HCT116 (cell line): Measurements from ENCODE around the gene ATXN1. TPM values are rescaled to one million over a fixed set of nuclear protein-coding genes. Genes with fewer than 3 reads are reported as not detected.

ENCODE experiments used
- ATAC-seq: fragments of 200-7000 bp; cut with Tn5 transposase; 2 replicates; pipeline ENCODE4 v1.9.1; 2020; ENCODE audit warnings: mild to moderate bottlenecking, moderate library complexity
- BruUV-seq: library from RNA; stranded (reverse); fragments of 400-500 nt; replicated peaks from 2 replicates; lab custom pipeline; 2021; lab: Mats Ljungman, UMichigan
- CTCF ChIA-PET: fragments of 300-600 bp; sonication (Branson Sonifier 250); formaldehyde crosslinking; loops from one replicate; lab custom pipeline; 2021; ENCODE audit warnings: antibody characterized with exemption; lab: Charles Lee
- POLR2A ChIA-PET: fragments of 300-600, 350-600 bp; sonication (Branson Sonifier 250); formaldehyde crosslinking; loops from one replicate; lab custom pipeline; 2021; ENCODE audit warnings: antibody characterized with exemption; lab: Charles Lee
- RAD21 ChIA-PET, 2 experiments: fragments of 300-600 bp; sonication (Branson Sonifier 250); formaldehyde crosslinking; loops; one replicate each; lab custom pipeline; 2023; ENCODE audit warnings: low total read pairs in 2 of 2; ENCODE audit not compliant: uncharacterized antibody in 2 of 2, unreplicated experiment in 2 of 2, low non-redundant PET in 1 of 2; lab: Charles Lee
- DNase-seq: peaks from one replicate; pipeline ENCODE4 v3.0.0-alpha.2; 2010; ENCODE audit warnings: low read depth, low spot score
- H2AFZ ChIP-seq: fragments of 200-600 bp; shearing (Covaris generic), sonication (generic); 2 replicates; pipeline ENCODE4 v1.6.1; 2017; ENCODE audit warnings: low read depth, mixed run types, mixed read lengths, antibody characterized with exemption, low read length; ENCODE audit not compliant: poor library complexity, severe bottlenecking
- H3K27ac ChIP-seq: 2 replicates; pipeline ENCODE4 v1.5.1; 2012; ENCODE audit warnings: low read depth, low read length
- H3K27me3 ChIP-seq: fragments of 200-600 bp; sonication (generic); 2 replicates; pipeline ENCODE4 v1.6.1; 2016; ENCODE audit warnings: mixed run types, low read length, mixed read lengths; ENCODE audit not compliant: insufficient read depth
- H3K36me3 ChIP-seq, 2 experiments: fragments of 200-500 bp in 1 of 2; fragments of 200-600 bp in 1 of 2; sonication (Bioruptor generic) in 1 of 2; sonication (generic) in 1 of 2; 2 replicates each; pipeline versions ENCODE4 v1.5.1 to v1.6.1; 2014 to 2016; ENCODE audit warnings: low read length in 2 of 2, inconsistent platforms in 1 of 2, mixed read lengths in 1 of 2, mixed run types in 1 of 2; ENCODE audit not compliant: insufficient read depth in 2 of 2, control insufficient read depth in 1 of 2
- H3K4me1 ChIP-seq, 2 experiments: fragments of 200-600 bp in 1 of 2; sonication (generic) in 1 of 2; 2 replicates each; pipeline versions ENCODE4 v1.5.1 to v1.6.1; 2012 to 2017; ENCODE audit warnings: low read length in 2 of 2, inconsistent platforms in 1 of 2, mild to moderate bottlenecking in 1 of 2, mixed read lengths in 1 of 2, mixed run types in 1 of 2, moderate library complexity in 1 of 2; ENCODE audit not compliant: insufficient read depth in 2 of 2, control insufficient read depth in 1 of 2
- H3K4me2 ChIP-seq: fragments of 200-600 bp; sonication (generic); 2 replicates; pipeline ENCODE4 v1.6.1; 2017; ENCODE audit warnings: mixed run types, low read length, mixed read lengths
- H3K4me3 ChIP-seq, 2 experiments: fragments of 200-600 bp in 1 of 2; sonication (generic) in 1 of 2; replicated peaks in 1 of 2; 2 replicates each; pipeline ENCODE4 v1.5.1; 2011 to 2016; ENCODE audit warnings: low read length in 2 of 2, control low read depth in 1 of 2, low read depth in 1 of 2, mild to moderate bottlenecking in 1 of 2, mixed read lengths in 1 of 2, mixed run types in 1 of 2
- H3K79me2 ChIP-seq: fragments of 200-600 bp; sonication (generic); 2 replicates; pipeline ENCODE4 v1.6.1; 2017; ENCODE audit warnings: mild to moderate bottlenecking, mixed run types, low read length, moderate library complexity, mixed read lengths; ENCODE audit not compliant: insufficient read depth
- H3K9ac ChIP-seq: fragments of 200-600 bp; sonication (generic); 2 replicates; pipeline ENCODE4 v1.6.1; 2016; ENCODE audit warnings: low read length, mixed read lengths
- H3K9me2 ChIP-seq: fragments of 200-600 bp; sonication (generic), shearing (Covaris generic); 2 replicates; pipeline ENCODE4 v1.6.1; 2017; ENCODE audit warnings: mixed run types, mild to moderate bottlenecking, moderate library complexity; ENCODE audit not compliant: insufficient read depth
- H3K9me3 ChIP-seq, 2 experiments: fragments of 200-500 bp in 1 of 2; fragments of 200-600 bp in 1 of 2; sonication (Bioruptor generic) in 1 of 2; sonication (generic) in 1 of 2; 2 replicates each; pipeline ENCODE4 v1.6.1; 2014 to 2017; ENCODE audit warnings: low read length in 2 of 2, mixed read lengths in 2 of 2, inconsistent platforms in 1 of 2, low read depth in 1 of 2, mild to moderate bottlenecking in 1 of 2, mixed run types in 1 of 2, moderate library complexity in 1 of 2; ENCODE audit not compliant: control insufficient read depth in 1 of 2, insufficient read depth in 1 of 2
- H4K20me1 ChIP-seq: fragments of 200-600 bp; sonication (generic), shearing (Covaris generic); 2 replicates; pipeline ENCODE4 v1.6.1; 2017; ENCODE audit warnings: mixed run types, mild to moderate bottlenecking, moderate library complexity; ENCODE audit not compliant: insufficient read depth
- CEBPB ChIP-seq: IDR thresholded peaks from 2 replicates; pipeline ENCODE4 v1.6.1; 2012; ENCODE audit warnings: low read depth
- EGR1 ChIP-seq: IDR thresholded peaks from 2 replicates; pipeline ENCODE4 v1.6.1; 2012; ENCODE audit warnings: low read depth
- EZH2 ChIP-seq: fragments of 200-600 bp; sonication (generic); IDR thresholded peaks from 2 replicates; pipeline ENCODE4 v1.6.1; 2017; ENCODE audit warnings: antibody characterized with exemption, mixed run types
- EZH2phosphoT487 ChIP-seq: fragments of 200-600 bp; IDR thresholded peaks from 2 replicates; pipeline ENCODE4 v1.6.1; 2018; ENCODE audit warnings: antibody characterized with exemption, borderline replicate concordance
- FOSL1 ChIP-seq: IDR thresholded peaks from 2 replicates; pipeline ENCODE4 v1.6.1; 2012; ENCODE audit warnings: low read depth
- JUND ChIP-seq: IDR thresholded peaks from 2 replicates; pipeline ENCODE4 v1.6.1; 2012
- MAX ChIP-seq: IDR thresholded peaks from 2 replicates; pipeline ENCODE4 v1.6.1; 2012
- POLR2A ChIP-seq: IDR thresholded peaks from 2 replicates; pipeline ENCODE4 v1.7.0; 2011; ENCODE audit warnings: borderline replicate concordance; ENCODE audit not compliant: insufficient read depth, insufficient read length; ENCODE audit errors: extremely low read depth
- SIN3A ChIP-seq: IDR thresholded peaks from 2 replicates; pipeline ENCODE4 v1.6.1; 2012; ENCODE audit warnings: low read depth
- SRF ChIP-seq: IDR thresholded peaks from 2 replicates; pipeline ENCODE4 v1.6.1; 2012; ENCODE audit warnings: low read depth
- TCF7L2 ChIP-seq: IDR thresholded peaks from 2 replicates; pipeline ENCODE4 v1.7.0; 2011; ENCODE audit warnings: borderline replicate concordance, inconsistent platforms; ENCODE audit not compliant: insufficient read depth, insufficient read length; ENCODE audit errors: extremely low read depth
- YY1 ChIP-seq: IDR thresholded peaks from 2 replicates; pipeline ENCODE4 v1.6.1; 2011; ENCODE audit warnings: low read length, low read depth, moderate library complexity, mild to moderate bottlenecking; ENCODE audit not compliant: insufficient replicate concordance; ENCODE audit errors: extremely low read depth
- intact Hi-C: fragments of 100-400 bp; cut with micrococcal nuclease; formaldehyde crosslinking; loops from 2 replicates; pipeline ENCODE4 v1.10.0; 2022
- total RNA-seq: library from RNA; stranded (reverse); gene quantifications from one replicate; pipeline ENCODE4 v1.2.1, GENCODE V29; 2021; ENCODE audit not compliant: unreplicated experiment
- TF ChIP-seq, protein P1 (sequence below): IDR thresholded peaks from 2 replicates; pipeline ENCODE4 v1.6.1; 2012
- TF ChIP-seq, protein P2 (sequence below): IDR thresholded peaks from 2 replicates; pipeline ENCODE4 v1.6.1; 2012; ENCODE audit warnings: low read depth

Gene ATXN1
- total RNA-seq, 1 experiment from 2014 or later: 21.0 TPM

DNA sequence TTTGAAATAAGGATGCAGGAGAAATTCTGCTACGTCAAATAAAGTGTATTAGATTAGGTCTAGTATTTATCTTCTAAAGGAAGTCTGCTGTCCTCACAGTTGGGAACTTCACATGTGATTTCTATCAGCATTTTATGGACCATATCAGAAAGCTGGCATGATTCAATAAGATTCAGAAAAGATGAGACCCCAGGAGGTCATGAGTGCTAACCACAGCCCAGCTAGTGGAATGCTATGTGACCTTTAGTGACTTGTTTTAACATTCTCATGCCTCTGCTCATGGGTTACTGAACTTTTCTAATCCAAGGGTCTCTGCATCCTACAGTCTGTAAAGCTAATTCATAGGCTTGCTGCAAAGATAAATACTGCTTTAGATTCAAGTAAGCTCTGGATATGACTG lies 372.8 kb downstream of the ATXN1 start (continued):
- TF ChIP-seq SIN3A (no peak), EZH2 (no peak), FOSL1 (no peak), EZH2phosphoT487 (no peak), EGR1 (no peak), POLR2A (no peak), TCF7L2 (no peak)

DNA sequence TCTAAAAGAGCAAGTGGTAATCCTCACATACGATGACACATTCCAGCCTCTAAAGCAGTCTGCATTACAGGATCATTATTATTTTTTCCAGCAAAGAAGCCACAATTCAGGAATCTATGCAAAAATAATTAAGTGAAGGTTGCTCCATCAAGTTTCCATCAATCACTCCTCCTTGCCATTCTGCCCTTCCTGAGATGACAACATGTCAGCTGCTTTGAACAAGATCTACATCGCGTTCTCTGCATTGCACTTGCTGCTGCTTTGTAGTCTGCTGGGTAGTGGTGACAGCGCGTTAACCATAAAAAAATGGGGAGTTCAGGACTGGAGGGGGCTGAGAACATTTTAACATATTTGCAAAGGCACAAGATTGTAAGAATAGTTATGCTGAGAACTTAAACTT lies 375.2 kb downstream of the ATXN1 start:
- Histone ChIP-seq H3K4me1 (no peaks in the 10 kb centered on the region), H3K9ac (no peak overlapping the region), H3K9me2 (no peaks in the 10 kb centered on the region), H3K36me3 (no peaks in the 10 kb centered on the region), H4K20me1 (no peaks in the 10 kb centered on the region), H3K4me2 (no peak overlapping the region), H3K27me3 (no peaks in the 10 kb centered on the region), H3K27ac (no peak overlapping the region)
- DNase-seq (no peak), ATAC-seq (no peak)
- intact Hi-C loops: no loop called here
- POLR2A ChIA-PET: no interaction called here
- no TSS peak for BruUV-seq
- TF ChIP-seq JUND (no peak), MAX (no peak), SRF (no peak), TCF7L2 (no peak), CEBPB (no peak), POLR2A (no peak), YY1 (no peak)
- TF ChIP-seq, protein P1, sequence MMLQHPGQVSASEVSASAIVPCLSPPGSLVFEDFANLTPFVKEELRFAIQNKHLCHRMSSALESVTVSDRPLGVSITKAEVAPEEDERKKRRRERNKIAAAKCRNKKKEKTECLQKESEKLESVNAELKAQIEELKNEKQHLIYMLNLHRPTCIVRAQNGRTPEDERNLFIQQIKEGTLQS: no peak
- TF ChIP-seq, protein P2, sequence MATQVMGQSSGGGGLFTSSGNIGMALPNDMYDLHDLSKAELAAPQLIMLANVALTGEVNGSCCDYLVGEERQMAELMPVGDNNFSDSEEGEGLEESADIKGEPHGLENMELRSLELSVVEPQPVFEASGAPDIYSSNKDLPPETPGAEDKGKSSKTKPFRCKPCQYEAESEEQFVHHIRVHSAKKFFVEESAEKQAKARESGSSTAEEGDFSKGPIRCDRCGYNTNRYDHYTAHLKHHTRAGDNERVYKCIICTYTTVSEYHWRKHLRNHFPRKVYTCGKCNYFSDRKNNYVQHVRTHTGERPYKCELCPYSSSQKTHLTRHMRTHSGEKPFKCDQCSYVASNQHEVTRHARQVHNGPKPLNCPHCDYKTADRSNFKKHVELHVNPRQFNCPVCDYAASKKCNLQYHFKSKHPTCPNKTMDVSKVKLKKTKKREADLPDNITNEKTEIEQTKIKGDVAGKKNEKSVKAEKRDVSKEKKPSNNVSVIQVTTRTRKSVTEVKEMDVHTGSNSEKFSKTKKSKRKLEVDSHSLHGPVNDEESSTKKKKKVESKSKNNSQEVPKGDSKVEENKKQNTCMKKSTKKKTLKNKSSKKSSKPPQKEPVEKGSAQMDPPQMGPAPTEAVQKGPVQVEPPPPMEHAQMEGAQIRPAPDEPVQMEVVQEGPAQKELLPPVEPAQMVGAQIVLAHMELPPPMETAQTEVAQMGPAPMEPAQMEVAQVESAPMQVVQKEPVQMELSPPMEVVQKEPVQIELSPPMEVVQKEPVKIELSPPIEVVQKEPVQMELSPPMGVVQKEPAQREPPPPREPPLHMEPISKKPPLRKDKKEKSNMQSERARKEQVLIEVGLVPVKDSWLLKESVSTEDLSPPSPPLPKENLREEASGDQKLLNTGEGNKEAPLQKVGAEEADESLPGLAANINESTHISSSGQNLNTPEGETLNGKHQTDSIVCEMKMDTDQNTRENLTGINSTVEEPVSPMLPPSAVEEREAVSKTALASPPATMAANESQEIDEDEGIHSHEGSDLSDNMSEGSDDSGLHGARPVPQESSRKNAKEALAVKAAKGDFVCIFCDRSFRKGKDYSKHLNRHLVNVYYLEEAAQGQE: no peak
- TF ChIP-seq, all 23 proteins: peak for 0
- CTCF ChIA-PET: no interaction called here
- RAD21 ChIA-PET: no interaction called here
- no peak overlapping the region for H2AFZ ChIP-seq
- no peak overlapping the region for H3K4me3 ChIP-seq
- H3K9me3 ChIP-seq: no peaks in the 10 kb centered on the region
- H3K79me2 ChIP-seq: no peaks in the 10 kb centered on the region
